ENCODE data around the gene WDR1.

WDR1 gene

GRCh38 chr4:10116569-10117358 lies at the start of gene WDR1:
Gene WDR1 (minus strand): TSS chr4:10116799. CDS start chr4:10116666, 133 bp downstream.
- peak; percentile 92 for DNase-seq (ENCODE audit: low read depth)

- DNase-seq (ENCODE audit: low read depth): no peak
Measured at GRCh38 chr4:10164877-10165283, 48.3 kb upstream of the WDR1 start.

- DNase-seq (ENCODE audit: low read depth): no peak
Measured at GRCh38 chr4:10163296-10163695, 46.7 kb upstream of the WDR1 start.

- no peak for DNase-seq (ENCODE audit: low read depth)
Measured at GRCh38 chr4:10162341-10163000, 45.9 kb upstream of the WDR1 start.

- DNase-seq (ENCODE audit: low read depth): no peak
Measured at GRCh38 chr4:10161840-10162239, 45.2 kb upstream of the WDR1 start.

- DNase-seq (ENCODE audit: low read depth): no peak
Measured at GRCh38 chr4:10161146-10161545, 44.5 kb upstream of the WDR1 start.

- no peak for DNase-seq (ENCODE audit: low read depth)
Measured at GRCh38 chr4:10160281-10160856, 43.8 kb upstream of the WDR1 start.

- DNase-seq (ENCODE audit: low read depth): no peak
Measured at GRCh38 chr4:10159671-10160070, 43.1 kb upstream of the WDR1 start.

- no peak for DNase-seq (ENCODE audit: low read depth)
Measured at GRCh38 chr4:10158333-10158942, 41.8 kb upstream of the WDR1 start.

- no peak for DNase-seq (ENCODE audit: low read depth)
Measured at GRCh38 chr4:10157478-10158332, 41.1 kb upstream of the WDR1 start.

GRCh38 chr4:10154241-10154640 lies 37.6 kb upstream of the WDR1 start:
- no peak for DNase-seq (ENCODE audit: low read depth)

GRCh38 chr4:10153161-10153560 lies 36.6 kb upstream of the WDR1 start:
- no peak for DNase-seq (ENCODE audit: low read depth)

- no peak for DNase-seq (ENCODE audit: low read depth)
Measured at GRCh38 chr4:10151182-10151581, 34.6 kb upstream of the WDR1 start.

- DNase-seq (ENCODE audit: low read depth): no peak
Measured at GRCh38 chr4:10144966-10145365, 28.4 kb upstream of the WDR1 start.

GRCh38 chr4:10144479-10144878 lies 27.9 kb upstream of the WDR1 start:
- no peak for DNase-seq (ENCODE audit: low read depth)

- no peak for DNase-seq (ENCODE audit: low read depth)
Measured at GRCh38 chr4:10143171-10143570, 26.6 kb upstream of the WDR1 start.

GRCh38 chr4:10140866-10141759 lies 24.5 kb upstream of the WDR1 start:
- DNase-seq (ENCODE audit: low read depth): no peak

- no peak for DNase-seq (ENCODE audit: low read depth)
Measured at GRCh38 chr4:10139518-10139917, 22.9 kb upstream of the WDR1 start.

- no peak for DNase-seq (ENCODE audit: low read depth)
Measured at GRCh38 chr4:10135260-10135659, 18.7 kb upstream of the WDR1 start.

GRCh38 chr4:10134141-10134540 lies 17.5 kb upstream of the WDR1 start:
- no peak for DNase-seq (ENCODE audit: low read depth)

- no peak for DNase-seq (ENCODE audit: low read depth)
Measured at GRCh38 chr4:10131202-10131601, 14.6 kb upstream of the WDR1 start.
